ENCODE data around the gene KLKB1.

The KLKB1 gene

DNA sequence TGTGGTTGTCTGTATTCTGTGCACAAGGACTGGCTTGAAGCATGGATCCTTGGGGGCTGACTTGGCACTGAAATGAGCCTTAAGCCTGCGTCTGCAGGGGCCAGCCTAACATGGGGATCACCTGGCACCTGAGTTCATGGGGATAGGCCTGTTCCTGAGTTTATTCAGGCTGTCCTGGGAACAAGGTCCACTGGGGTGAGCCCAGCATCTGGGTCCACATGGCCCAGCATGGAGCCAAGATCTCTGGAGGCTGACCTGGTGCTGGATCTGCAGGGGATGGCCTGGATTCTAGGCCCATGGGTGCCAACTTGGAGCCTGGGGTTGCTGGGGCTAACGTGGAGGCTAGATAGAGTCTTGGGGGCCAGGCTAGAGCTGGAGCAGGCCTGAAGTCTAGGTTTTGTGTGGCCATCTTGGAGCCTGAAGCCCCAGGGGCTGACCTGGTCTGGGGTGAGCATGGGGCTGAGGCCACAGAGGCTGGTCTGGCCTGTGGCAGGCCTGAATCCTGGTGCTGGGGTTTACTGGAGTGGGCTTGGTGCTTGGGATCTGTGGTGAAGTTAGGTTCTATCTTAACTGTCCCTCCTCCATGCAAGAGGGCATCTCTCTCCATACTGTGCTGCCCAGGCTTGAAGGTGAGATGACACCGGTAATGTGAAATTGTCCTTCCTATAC lies 652 bp upstream of the KLKB1 start:
- Histone ChIP-seq H3K4me3 (ENCODE audit: low read depth, low read length) (no peak overlapping the region), H3K27ac (ENCODE audit: extremely low read depth, low read depth, low read length) (no peak overlapping the region), H3K4me1 (ENCODE audit: control insufficient read depth, insufficient read depth, low read length) (peaks cover 10% of the 10 kb centered on the region), H3K36me3 (ENCODE audit: control insufficient read depth in 2 of 2, insufficient read depth in 1 of 2, low read length in 2 of 2) (no peaks in the 10 kb centered on the region), H3K9me3 (ENCODE audit: control insufficient read depth, insufficient read depth, low read depth, low read length) (no peaks in the 10 kb centered on the region)
- TF ChIP-seq ZNF747 (tag by site-specific recombination; IDR thresholded peaks at IDR 0.05) = no peak
- no peak for TF ChIP-seq EGR2 (tag by site-specific recombination; IDR thresholded peaks at IDR 0.05; ENCODE audit: low read depth)
- no peak for TF ChIP-seq ZNF140 (tag by site-specific recombination; IDR thresholded peaks at IDR 0.05)
- no peak for TF ChIP-seq ZBTB7A (tag by site-specific recombination; IDR thresholded peaks at IDR 0.05; ENCODE audit: low read depth)
- TF ChIP-seq HOXC10 (CRISPR knock-in tag; IDR thresholded peaks at IDR 0.05) = no peak
- TF ChIP-seq ZNF521 (tag by site-specific recombination; IDR thresholded peaks at IDR 0.05) = no peak
- no peak for TF ChIP-seq KLF8 (tag by site-specific recombination; IDR thresholded peaks at IDR 0.05)
- TF ChIP-seq, protein P1, sequence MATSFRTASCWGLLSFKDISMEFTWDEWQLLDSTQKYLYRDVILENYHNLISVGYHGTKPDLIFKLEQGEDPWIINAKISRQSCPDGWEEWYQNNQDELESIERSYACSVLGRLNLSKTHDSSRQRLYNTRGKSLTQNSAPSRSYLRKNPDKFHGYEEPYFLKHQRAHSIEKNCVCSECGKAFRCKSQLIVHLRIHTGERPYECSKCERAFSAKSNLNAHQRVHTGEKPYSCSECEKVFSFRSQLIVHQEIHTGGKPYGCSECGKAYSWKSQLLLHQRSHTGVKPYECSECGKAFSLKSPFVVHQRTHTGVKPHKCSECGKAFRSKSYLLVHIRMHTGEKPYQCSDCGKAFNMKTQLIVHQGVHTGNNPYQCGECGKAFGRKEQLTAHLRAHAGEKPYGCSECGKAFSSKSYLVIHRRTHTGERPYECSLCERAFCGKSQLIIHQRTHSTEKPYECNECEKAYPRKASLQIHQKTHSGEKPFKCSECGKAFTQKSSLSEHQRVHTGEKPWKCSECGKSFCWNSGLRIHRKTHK (tag by site-specific recombination; IDR thresholded peaks at IDR 0.05) = no peak
- TF ChIP-seq ZNF391 (tag by site-specific recombination; IDR thresholded peaks at IDR 0.05; ENCODE audit: borderline replicate concordance, low read depth) = no peak
- TF ChIP-seq ZNF341 (tag by site-specific recombination; IDR thresholded peaks at IDR 0.05; ENCODE audit: low read depth) = no peak
- TF ChIP-seq ZNF423 (tag by site-specific recombination; IDR thresholded peaks at IDR 0.05) = no peak
- TF ChIP-seq, protein P2, sequence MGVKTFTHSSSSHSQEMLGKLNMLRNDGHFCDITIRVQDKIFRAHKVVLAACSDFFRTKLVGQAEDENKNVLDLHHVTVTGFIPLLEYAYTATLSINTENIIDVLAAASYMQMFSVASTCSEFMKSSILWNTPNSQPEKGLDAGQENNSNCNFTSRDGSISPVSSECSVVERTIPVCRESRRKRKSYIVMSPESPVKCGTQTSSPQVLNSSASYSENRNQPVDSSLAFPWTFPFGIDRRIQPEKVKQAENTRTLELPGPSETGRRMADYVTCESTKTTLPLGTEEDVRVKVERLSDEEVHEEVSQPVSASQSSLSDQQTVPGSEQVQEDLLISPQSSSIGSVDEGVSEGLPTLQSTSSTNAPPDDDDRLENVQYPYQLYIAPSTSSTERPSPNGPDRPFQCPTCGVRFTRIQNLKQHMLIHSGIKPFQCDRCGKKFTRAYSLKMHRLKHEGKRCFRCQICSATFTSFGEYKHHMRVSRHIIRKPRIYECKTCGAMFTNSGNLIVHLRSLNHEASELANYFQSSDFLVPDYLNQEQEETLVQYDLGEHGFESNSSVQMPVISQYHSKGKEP (tag by site-specific recombination; IDR thresholded peaks at IDR 0.05) = no peak
- no peak for TF ChIP-seq ZNF274 (IDR thresholded peaks at IDR 0.05; ENCODE audit: low read length)
- TF ChIP-seq ZNF274 (tag by site-specific recombination; IDR thresholded peaks at IDR 0.05; ENCODE audit: borderline replicate concordance) = no peak
- TF ChIP-seq ZNF654 (tag by site-specific recombination; IDR thresholded peaks at IDR 0.05; ENCODE audit: low read depth) = no peak
- TF ChIP-seq MYNN (tag by site-specific recombination; IDR thresholded peaks at IDR 0.05; ENCODE audit: borderline replicate concordance) = no peak
- TF ChIP-seq ZNF184 (tag by site-specific recombination; IDR thresholded peaks at IDR 0.05) = no peak
- POLR2A ChIA-PET = no interaction called here
- CTCF ChIA-PET = no interaction called here

DNA sequence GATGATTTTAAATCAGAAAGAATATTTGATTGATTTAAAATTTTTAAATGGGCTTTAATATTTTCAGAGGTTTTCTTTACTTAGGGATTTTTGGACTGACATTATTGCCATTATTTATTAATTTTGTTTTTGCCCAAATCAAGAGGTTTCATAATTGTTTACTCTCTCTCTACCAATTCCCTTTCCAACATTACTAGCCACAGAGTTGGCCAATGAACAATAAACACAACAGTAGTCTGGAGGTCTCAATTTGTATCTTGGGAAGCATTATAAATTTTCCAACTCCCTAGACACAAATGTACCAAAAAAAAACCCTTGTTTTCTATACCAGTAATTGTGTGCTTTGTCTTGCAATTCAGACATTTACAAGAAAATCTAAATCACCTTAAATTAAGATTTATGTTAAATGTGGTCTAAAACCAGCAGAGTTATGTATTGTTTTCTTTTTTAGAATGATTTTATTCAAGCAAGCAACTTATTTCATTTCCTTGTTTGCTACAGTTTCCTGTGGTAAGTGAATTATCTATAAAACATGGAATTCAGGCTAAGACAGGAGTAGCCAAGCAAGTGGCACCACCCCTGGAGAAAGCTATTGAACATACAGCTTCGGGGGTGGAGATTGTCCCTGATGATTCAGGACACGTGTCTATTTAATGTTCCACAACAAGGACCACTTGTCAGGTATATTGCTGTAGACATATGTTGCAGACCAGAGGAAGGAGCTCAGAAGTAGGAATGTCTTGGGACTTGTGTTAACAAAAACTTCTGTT lies 622 bp downstream of the KLKB1 start:
- Histone ChIP-seq H3K4me3 (ENCODE audit: low read depth, low read length) (no peak overlapping the region), H3K36me3 (ENCODE audit: control insufficient read depth in 2 of 2, insufficient read depth in 1 of 2, low read length in 2 of 2) (no peaks in the 10 kb centered on the region), H3K27ac (ENCODE audit: extremely low read depth, low read depth, low read length) (no peak overlapping the region), H3K9me3 (ENCODE audit: control insufficient read depth, insufficient read depth, low read depth, low read length) (no peaks in the 10 kb centered on the region), H3K4me1 (ENCODE audit: control insufficient read depth, insufficient read depth, low read length) (peaks cover 10% of the 10 kb centered on the region)
- ChIA-PET POLR2A (no interaction called here), CTCF (interaction anchor here (0.5 kb wide), 1 partner anchor 27 kb away, joined by 3 read pairs; no protein-coding TSS in a partner anchor)
- TF ChIP-seq ZNF600 (tag by site-specific recombination; IDR thresholded peaks at IDR 0.05) (0 out of 2 replicates have a peak, but pooled peaks have one; percentile 15), ZNF157 (tag by site-specific recombination; IDR thresholded peaks at IDR 0.05) (no peak), ZBTB20 (tag by site-specific recombination; IDR thresholded peaks at IDR 0.05) (peak; percentile 63; the same call in 1 of the 2 replicates)

Data from HEK293 (cell line).